Activated T-cell treated with anti-CD3 and anti-CD28 coated beads for 1 hour (primary cell): Measurements from ENCODE around the gene MUL1.

ENCODE experiments used
- DNase-seq: peaks from one replicate; pipeline ENCODE4 v3.0.0-alpha.2; 2020; ENCODE audit warnings: low read depth

Gene MUL1

DNA sequence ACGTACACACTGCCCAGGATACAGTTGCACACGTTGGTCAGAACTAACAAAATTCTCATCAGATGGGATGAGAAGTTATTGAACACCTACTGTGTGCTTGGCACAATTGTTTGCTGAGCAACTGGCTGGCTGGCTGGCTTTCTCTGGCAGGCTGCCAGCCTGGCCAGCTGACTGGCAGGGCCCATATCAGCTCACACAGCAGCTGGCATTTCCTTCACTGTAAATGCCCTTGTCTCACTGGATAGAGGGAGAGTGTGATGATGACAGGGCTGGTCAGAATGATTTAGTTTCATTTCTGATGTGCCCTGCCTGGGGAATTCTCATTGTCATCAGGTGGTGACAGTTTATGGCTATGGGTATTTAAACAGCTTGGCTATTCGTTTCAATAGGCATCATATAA lies 37.8 kb downstream of the MUL1 start:
- DNase-seq = no peak

DNA sequence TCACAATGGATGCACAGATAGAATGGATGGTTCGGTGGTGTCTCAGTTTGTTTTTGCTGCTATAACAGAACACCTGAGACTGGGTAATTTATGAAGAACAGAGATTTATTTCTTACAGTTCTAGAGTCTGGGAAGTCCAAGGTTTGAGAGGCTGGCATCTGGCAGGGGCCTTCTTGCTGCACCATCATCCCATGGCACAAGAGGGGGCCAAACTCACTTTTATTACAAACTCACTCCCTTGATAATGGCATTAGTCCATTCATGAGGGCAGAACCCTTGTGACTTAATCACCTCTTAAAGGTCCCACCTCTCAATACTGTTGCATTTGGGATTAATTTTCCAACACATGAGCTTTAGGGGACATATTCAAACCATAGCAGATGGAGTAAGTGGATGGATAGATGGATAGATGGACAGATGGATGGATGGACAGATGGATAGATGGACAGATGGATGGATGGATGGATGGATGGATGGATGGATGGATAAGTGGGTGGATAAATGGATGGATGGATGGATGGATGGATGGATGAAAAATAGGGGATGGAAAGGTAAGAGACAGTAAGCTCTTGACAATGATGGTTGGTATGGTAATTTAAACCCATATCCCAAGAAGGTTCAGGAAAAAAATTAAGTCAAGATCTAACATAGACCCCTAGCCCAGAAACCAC lies 38.4 kb downstream of the MUL1 start:
- DNase-seq = no peak

GRCh38 chr1:20466273-20466672 lies 41.7 kb downstream of the MUL1 start:
- DNase-seq = no peak

DNA sequence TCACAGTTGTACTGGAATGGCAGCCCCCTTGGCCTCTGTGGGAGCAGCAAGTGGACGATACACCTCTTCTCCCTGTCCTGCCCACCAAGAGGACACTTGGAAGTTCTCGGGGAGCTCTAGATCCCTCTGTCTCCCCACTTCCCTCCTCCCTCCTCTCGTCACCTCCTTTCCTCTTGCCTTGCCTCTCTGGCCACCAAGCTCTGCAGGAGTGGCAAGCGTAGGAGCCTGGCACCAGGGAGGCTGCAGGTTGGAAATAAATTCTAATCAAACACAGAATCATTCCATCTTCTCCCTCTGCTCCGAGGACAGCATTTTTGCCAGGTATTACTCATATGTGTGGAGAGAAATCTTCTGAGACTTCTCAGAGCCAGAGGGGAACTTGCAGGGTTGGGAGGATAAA lies 42.8 kb downstream of the MUL1 start:
- DNase-seq = no peak

DNA sequence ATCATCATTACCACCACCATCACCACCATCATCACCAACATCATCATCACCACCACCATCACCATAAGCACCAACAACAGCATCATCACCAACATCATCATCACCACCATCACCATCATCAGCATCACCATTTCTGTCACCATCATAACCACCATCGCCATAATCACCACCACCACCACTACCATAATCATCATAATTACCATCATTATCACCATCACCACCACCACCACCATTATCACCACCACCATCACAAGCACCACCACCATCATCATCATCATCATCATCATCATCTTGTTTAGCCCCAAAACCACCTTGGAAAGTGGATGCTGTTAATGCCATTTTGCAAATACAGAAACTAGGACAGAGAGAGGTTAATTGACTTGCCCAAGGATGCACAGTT lies 44.4 kb downstream of the MUL1 start:
- no peak for DNase-seq

DNA sequence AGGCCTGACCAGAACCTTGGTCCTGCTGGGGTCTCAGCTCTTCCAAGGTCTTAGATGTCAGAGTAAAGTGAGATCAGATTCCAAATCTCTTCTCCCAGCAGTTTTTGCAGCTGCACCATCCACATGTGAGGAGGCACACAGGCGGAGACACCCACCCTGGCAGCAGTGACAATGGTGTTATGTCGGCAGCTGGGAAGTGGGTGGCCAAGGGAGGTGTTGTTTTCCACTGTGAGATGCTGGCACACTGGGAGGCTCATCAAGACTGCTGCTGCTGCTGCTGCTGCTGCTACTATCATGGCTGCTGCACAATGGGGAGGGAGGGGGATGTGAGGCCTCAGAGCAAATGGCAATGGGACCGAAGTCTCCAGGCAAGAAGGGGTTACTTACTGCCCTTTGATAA lies 45.6 kb downstream of the MUL1 start:
- no peak for DNase-seq

DNA sequence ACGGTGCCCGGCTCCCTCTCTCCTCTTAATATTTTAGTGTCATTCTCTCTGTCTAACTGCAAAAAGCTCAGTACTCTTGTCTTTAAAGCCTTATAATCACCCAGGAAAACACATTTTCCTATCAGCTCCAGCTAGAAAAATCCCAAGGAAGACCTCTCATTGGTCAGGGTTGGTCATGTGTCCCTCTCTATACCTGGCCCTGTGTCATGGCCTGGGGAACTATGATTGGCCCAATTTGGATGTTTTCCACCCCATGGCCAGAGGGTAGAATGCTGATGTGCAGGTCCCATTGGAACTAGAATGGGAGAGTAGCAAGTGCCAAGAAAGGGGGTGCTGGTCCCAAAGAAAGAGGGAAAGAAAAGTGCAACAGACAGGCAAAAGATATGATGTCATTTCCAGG lies 49.2 kb downstream of the MUL1 start:
- no peak for DNase-seq

- DNase-seq = no peak
Observed at GRCh38 chr1:20454004-20454403, 53.9 kb downstream of the MUL1 start.

GRCh38 chr1:20449735-20450311 lies 58.1 kb downstream of the MUL1 start:
- DNase-seq = no peak
